Measurements from ENCODE around the gene PLEKHA1.

PLEKHA1 gene

GRCh38 chr10:122341141-122341810 lies 33.2 kb upstream of the PLEKHA1 start:
- no peak overlapping the region for H3K27ac Mint-ChIP-seq
- no peaks in the 10 kb centered on the region for H3K36me3 Mint-ChIP-seq (ENCODE audit: low read depth)
- H3K9me3 Mint-ChIP-seq = no peaks in the 10 kb centered on the region
- no peak for DNase-seq
- H3K4me3 Mint-ChIP-seq = no peak overlapping the region
- no peaks in the 10 kb centered on the region for H3K27me3 Mint-ChIP-seq
- peaks cover 9% of the 10 kb centered on the region for H3K4me1 Mint-ChIP-seq (ENCODE audit: low read depth)

DNA sequence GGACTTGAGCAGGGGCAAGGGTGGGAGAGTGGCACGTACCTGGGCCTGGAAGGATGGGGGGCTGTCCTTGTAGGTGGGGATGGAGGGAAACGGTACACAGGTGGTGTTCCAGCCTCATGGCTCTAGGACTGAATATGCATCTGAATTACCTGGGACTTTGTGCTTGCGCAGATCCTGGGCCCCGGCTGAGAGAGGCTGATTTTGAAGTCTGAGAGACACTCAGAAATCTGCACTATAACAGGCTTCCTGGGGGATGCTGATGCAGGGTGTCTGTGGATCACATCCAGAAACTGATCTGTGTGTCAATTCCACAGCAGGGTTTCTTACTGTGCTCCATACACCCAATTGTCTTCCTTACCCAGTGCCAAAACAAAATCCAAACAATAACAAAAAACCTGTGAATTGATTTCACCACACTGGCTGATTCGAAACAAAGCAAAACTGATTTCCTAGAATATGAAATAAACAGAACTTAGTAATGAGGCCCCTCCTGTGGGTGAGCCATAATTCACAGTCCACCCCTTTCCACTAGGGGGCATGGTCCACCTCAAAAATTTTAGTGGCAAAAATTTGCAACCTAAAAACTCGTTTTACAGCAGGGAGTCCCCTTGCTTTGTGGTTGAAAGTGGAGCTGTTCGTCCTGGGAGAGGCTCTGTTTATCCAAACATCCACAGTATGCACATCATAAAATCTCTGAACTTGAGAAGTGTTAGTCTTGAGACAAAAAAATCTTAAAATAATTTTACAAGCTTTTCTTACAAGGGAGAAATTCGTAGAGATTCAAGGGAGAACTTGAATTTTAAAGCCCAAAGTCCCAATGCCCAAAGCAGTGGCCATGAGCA lies 32.0 kb upstream of the PLEKHA1 start:
- DNase-seq = peak; percentile 51
- no peak overlapping the region for H3K4me3 Mint-ChIP-seq
- no peak overlapping the region for H3K27ac Mint-ChIP-seq
- H3K36me3 Mint-ChIP-seq (ENCODE audit: low read depth) = no peaks in the 10 kb centered on the region
- H3K9me3 Mint-ChIP-seq = no peaks in the 10 kb centered on the region
- no peaks in the 10 kb centered on the region for H3K27me3 Mint-ChIP-seq
- peaks cover 9% of the 10 kb centered on the region for H3K4me1 Mint-ChIP-seq (ENCODE audit: low read depth)

DNA sequence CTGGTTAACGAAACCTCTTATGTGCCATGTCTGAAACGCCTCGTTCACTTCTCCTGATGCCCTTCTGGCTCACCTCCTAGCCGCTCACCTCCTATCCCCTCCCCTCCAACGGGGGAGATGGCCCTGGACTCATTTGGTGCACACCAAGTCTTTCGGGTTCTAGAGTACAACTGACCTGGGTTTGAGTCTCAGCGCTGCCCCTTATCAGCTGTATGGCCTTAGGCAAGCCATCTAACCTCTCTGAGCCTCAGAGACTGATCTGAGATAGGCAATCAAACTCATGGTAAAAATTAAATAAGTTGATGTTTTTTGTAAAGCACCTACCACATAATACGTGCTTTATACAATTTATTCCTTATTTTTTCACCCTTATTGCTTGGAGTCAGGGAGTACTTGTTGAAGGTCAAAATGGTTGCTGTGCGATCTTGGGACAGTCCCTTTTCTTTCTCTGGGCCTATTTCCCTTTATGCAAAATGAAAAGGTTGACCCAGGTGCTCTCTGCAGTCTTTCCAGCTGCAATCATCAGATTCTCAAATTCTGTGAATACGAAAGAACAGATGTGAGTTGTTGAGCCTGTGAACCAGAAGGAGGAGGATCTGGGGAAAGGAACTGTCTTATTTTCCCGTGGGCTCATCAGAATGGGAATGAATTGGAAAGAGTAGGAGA lies 31.2 kb upstream of the PLEKHA1 start:
- Mint-ChIP-seq H3K4me3 (no peak overlapping the region), H3K9me3 (no peaks in the 10 kb centered on the region), H3K27ac (no peak overlapping the region), H3K27me3 (no peaks in the 10 kb centered on the region), H3K36me3 (ENCODE audit: low read depth) (no peaks in the 10 kb centered on the region), H3K4me1 (ENCODE audit: low read depth) (peaks cover 9% of the 10 kb centered on the region)
- no peak for DNase-seq

DNA sequence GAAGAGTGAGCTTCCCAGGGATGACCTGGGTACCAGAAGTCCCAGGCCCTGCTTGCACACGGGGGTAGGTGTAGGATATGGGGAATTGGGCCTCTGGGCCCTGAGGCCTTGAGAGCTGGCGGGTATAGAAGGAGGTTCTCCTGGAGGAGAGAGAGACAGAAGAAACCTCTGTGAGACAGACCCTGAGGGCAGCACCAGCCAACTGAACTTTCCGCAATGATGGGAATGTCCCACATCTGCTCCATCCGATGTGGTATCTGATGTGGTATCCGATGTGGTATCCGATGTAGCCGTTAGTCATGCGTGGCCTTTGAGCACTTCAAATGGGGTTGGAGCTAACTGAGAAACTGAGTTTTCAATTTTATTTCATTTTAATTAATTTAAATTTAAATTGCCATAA lies 30.6 kb upstream of the PLEKHA1 start:
- H3K9me3 Mint-ChIP-seq = no peaks in the 10 kb centered on the region

DNA sequence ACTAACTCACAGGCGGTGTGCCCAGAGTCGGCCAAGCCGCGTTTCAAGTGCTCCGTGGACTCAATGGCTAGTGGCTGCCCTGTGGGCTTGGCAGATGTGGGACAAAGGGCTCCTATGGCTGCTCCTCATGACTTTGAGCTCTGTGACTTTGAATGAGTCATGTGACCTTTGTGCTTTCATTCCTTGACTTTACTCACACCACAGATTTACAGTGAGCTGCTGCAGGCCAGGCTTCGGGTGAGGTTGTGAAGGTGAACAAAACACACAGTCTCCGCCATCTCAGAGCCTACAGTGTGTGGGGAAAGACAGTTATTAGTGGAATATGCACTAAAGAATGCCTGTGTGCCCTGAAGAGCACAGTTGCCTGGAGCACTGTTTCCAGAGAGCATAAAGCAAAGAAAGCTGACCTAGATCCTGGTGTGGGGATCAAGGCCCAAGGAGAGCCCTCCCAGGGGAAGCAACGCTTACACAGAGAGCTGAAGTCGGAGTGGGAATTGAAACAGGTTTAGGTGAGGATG lies 29.7 kb upstream of the PLEKHA1 start:
- Mint-ChIP-seq H3K27me3 (no peaks in the 10 kb centered on the region), H3K27ac (no peak overlapping the region), H3K4me3 (no peak overlapping the region), H3K4me1 (ENCODE audit: low read depth) (peaks cover 9% of the 10 kb centered on the region), H3K36me3 (ENCODE audit: low read depth) (no peaks in the 10 kb centered on the region), H3K9me3 (no peaks in the 10 kb centered on the region)
- DNase-seq = no peak

More for the DNA sequence above, 30.6 kb upstream of the PLEKHA1 start:
- Mint-ChIP-seq H3K36me3 (ENCODE audit: low read depth) (no peaks in the 10 kb centered on the region), H3K4me3 (no peak overlapping the region), H3K27ac (no peak overlapping the region), H3K27me3 (no peaks in the 10 kb centered on the region), H3K4me1 (ENCODE audit: low read depth) (peaks cover 9% of the 10 kb centered on the region)
- no peak for DNase-seq

DNA sequence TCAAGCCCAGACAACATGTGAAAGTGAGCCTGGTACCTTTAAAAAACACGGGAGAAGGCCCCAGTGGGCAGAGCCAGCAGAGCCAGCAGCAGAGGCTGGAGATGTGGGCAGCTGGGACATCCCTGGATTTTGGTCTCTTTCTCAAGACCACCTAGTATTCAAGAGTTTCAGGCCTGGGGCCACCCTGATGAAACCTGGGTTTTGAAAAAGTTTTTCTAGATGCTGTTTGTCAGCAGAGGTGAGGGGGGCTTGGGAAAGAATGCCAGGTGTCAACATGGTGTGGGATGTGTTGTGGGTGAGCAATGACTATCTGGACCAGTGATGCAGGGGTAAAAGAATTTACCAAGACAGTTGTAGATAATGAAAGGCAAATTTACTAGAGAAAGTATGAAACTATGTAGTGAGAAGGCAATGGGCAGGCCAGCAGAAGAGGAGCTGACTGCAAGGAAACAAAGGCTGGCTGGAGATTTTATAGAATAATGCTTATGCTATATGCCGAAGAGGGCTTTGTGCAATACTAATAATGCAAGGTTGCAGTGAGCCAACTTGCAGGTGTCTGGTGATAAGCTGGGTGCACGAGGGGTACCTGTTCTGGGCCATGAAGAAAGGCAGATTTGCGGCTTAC lies 28.1 kb upstream of the PLEKHA1 start:
- Mint-ChIP-seq H3K4me3 (no peak overlapping the region), H3K27ac (no peak overlapping the region), H3K27me3 (no peaks in the 10 kb centered on the region), H3K4me1 (ENCODE audit: low read depth) (peaks cover 9% of the 10 kb centered on the region), H3K9me3 (no peaks in the 10 kb centered on the region), H3K36me3 (ENCODE audit: low read depth) (no peaks in the 10 kb centered on the region)
- DNase-seq = no peak

DNA sequence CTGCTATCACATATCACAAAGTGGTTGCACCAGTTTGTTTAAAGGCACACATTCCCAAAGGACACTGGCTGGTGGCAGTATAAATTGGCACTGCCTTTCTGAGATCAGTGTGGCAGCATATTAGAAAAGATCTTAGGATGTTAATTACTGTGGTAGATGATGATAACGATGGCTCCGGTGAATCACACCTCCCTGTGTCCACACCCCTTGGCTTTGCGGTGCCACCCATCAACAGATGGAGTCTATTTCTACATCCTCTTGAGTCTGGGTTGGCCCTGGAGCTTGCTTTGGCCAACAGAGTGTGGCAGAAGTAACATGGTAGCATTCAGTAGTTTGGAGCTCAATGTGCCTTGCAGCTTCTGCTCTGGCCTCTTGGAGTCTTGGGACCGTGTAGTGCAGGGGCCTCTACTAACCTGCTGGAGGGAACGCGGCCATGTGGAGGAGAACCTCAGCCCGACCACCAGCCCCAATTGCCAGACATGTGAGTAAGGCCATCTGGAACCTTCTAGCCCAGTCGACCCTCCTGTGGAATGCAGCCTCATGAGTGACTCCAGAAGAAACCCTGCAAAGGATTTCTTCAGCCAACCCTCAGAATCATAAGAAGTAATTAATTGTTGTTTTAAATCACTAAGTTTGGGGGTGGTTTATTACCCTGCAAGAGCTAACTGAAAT lies 27.2 kb upstream of the PLEKHA1 start:
- Mint-ChIP-seq H3K36me3 (ENCODE audit: low read depth) (no peaks in the 10 kb centered on the region), H3K27ac (no peak overlapping the region), H3K27me3 (no peaks in the 10 kb centered on the region), H3K4me1 (ENCODE audit: low read depth) (peaks cover 9% of the 10 kb centered on the region), H3K9me3 (no peaks in the 10 kb centered on the region), H3K4me3 (no peak overlapping the region)
- no peak for DNase-seq

DNA sequence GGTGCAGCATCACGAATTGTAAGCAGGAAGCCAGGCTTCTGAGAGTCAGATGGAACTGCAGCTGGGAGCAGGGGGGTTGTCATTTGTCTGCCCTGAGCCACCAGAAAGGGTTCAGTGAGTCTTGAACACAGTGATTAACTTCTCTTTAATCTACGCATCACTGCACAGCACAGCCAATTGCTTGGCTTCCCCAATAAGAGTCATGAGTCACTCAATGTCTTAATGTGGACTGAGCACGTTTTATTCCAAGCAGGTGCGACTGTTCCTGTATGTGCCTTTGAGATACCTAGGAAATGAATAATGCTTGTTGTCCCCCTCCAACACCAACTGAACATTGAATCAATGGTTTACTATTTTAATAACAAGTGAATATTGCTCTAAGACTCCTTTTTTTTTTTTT lies 26.0 kb upstream of the PLEKHA1 start:
- Mint-ChIP-seq H3K27me3 (no peaks in the 10 kb centered on the region), H3K36me3 (ENCODE audit: low read depth) (no peaks in the 10 kb centered on the region), H3K9me3 (no peaks in the 10 kb centered on the region), H3K27ac (no peak overlapping the region), H3K4me1 (ENCODE audit: low read depth) (peaks cover 5% of the 10 kb centered on the region), H3K4me3 (no peak overlapping the region)
- no peak for DNase-seq

DNA sequence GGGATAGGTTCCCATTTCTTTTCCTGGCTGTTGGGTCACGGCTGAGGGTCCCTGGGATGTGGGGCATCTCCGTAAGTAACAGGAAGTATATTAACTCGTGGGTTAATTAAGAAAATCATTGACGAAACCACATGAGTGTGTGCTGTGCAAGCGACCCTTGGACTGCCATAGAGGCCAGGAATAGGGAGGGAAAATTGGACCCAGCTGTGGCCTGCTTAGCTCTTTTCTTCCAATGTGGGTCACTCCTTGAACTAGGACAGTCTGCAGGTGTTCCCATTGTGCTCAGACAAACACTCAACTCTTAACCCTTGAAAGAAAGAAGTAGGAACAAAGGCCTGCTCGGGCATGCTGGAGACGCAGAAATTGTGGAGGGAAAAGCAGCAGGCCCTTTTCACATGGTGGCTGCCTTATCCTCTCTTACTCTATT lies 25.6 kb upstream of the PLEKHA1 start:
- H3K9me3 Mint-ChIP-seq = no peaks in the 10 kb centered on the region
- DNase-seq = no peak
- peaks cover 5% of the 10 kb centered on the region for H3K4me1 Mint-ChIP-seq (ENCODE audit: low read depth)
- no peaks in the 10 kb centered on the region for H3K27me3 Mint-ChIP-seq
- no peaks in the 10 kb centered on the region for H3K36me3 Mint-ChIP-seq (ENCODE audit: low read depth)
- H3K4me3 Mint-ChIP-seq = no peak overlapping the region
- no peak overlapping the region for H3K27ac Mint-ChIP-seq

DNA sequence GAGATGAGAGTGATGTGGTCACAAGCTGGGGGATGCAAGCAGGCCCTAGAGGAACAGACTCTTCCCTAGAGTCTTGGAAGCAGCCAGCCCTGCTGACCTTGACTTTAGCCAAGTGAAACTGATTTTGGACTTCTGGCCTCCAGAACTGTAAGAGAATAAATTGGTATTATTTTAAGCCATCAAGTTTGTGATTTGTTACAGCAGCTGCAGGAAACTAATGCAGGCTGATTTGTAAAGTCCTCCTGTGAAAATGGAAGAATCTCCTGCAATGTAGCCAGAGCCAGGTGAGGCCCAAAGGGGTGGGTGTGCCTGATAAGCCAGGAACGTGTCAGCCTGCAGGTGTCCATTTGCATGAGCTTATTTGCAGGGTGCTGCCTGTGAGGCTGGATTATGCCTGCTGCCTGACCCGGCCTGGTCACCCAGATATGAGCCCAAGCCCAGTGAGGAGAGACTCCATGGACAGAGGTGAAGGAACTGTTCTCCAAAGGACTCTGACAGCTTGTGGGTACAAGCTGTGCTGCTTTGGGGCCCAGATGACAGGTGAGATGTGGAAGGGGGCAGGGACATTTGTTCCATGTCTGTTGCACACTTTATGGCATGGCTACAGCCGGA lies 24.6 kb upstream of the PLEKHA1 start:
- Mint-ChIP-seq H3K4me3 (no peak overlapping the region), H3K36me3 (ENCODE audit: low read depth) (no peaks in the 10 kb centered on the region), H3K9me3 (no peaks in the 10 kb centered on the region), H3K27me3 (no peaks in the 10 kb centered on the region), H3K27ac (no peak overlapping the region), H3K4me1 (ENCODE audit: low read depth) (peaks cover 1% of the 10 kb centered on the region)
- no peak for DNase-seq

- H3K9me3 Mint-ChIP-seq = no peaks in the 10 kb centered on the region
- no peak overlapping the region for H3K4me3 Mint-ChIP-seq
- no peak for DNase-seq
- H3K27ac Mint-ChIP-seq = no peak overlapping the region
- H3K27me3 Mint-ChIP-seq = no peaks in the 10 kb centered on the region
- no peaks in the 10 kb centered on the region for H3K36me3 Mint-ChIP-seq (ENCODE audit: low read depth)
- H3K4me1 Mint-ChIP-seq (ENCODE audit: low read depth) = no peaks in the 10 kb centered on the region
Observed at GRCh38 chr10:122350893-122351292, 23.6 kb upstream of the PLEKHA1 start.

DNA sequence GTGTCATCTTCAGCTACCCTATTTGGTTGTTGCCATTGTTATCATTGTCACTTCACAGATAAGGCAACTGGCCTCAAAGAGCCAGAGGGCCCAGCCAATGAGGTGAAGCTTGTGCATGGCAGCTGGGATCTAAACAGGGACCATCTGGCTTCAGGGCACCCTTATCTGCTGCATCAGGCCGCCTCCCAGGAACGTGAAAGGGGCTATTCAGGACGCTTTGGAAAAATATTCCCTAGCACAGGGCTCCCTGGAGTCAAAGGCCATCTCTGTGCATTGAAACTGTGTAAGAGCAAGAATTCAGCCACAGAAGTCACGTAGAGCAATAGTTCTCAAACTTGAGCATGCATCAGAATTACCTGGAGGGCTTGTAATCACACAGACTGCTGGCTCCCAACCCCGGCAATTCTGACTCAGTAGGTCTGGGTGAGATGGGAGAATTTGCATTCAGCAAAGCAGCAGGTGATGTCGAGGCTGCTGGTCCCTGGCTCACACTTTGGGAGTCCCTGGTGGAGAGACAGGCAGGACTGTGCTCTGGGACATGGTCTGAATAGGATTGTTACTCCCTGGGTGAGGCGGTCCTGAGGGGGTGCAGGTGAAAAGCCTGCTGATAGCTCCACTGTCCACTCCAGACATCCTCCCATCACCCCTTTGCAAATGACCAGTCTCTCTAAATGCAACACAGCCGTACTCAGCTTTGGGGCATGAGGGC lies 21.5 kb upstream of the PLEKHA1 start:
- H3K27me3 Mint-ChIP-seq = no peaks in the 10 kb centered on the region
- no peak overlapping the region for H3K4me3 Mint-ChIP-seq
- no peak for DNase-seq
- H3K27ac Mint-ChIP-seq = no peak overlapping the region
- H3K9me3 Mint-ChIP-seq = peaks cover 1% of the 10 kb centered on the region
- H3K36me3 Mint-ChIP-seq (ENCODE audit: low read depth) = no peaks in the 10 kb centered on the region
- H3K4me1 Mint-ChIP-seq (ENCODE audit: low read depth) = no peaks in the 10 kb centered on the region

DNA sequence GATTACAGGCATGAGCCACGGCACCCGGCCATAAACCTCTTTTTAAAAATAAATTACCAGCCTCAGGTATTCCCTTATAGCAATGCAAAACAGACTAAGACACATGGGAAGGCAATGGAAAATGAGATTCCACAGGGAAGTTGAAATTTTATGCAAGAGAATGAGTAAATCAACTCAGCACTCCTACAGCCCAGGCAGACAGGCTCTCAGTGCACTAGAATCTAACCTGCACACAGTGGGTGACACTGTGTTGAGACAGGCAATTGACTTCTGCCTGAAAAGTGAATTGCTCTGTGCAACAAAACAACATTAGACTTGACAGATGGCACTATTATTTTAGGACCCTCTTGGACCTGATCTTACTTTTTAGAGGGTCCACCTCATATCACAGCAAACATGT lies 20.1 kb upstream of the PLEKHA1 start:
- H3K4me1 Mint-ChIP-seq (ENCODE audit: low read depth) = no peaks in the 10 kb centered on the region
- H3K4me3 Mint-ChIP-seq = no peak overlapping the region
- no peak for DNase-seq
- no peak overlapping the region for H3K27ac Mint-ChIP-seq
- peaks cover 11% of the 10 kb centered on the region for H3K9me3 Mint-ChIP-seq
- peaks cover 3% of the 10 kb centered on the region for H3K36me3 Mint-ChIP-seq (ENCODE audit: low read depth)
- no peaks in the 10 kb centered on the region for H3K27me3 Mint-ChIP-seq
